Suprapubic skin (tissue), 3 donors: ENCODE measurements around the gene NPTX1.

ENCODE experiments used
- POLR2A ChIP-seq, 2 donors: fragments of 450-650 bp; IDR thresholded peaks; one replicate each; pipeline ENCODE4 v1.6.1; 2017; ENCODE audit warnings: antibody characterized with exemption in 2 of 2, mild to moderate bottlenecking in 2 of 2, moderate library complexity in 2 of 2
- TF ChIP-seq, protein P1 (sequence below), 2 donors: fragments of 200-600 bp in 1 of 2; fragments of 450-650 bp in 1 of 2; sonication (generic) in 1 of 2; IDR thresholded peaks; one replicate each; pipeline ENCODE4 v1.5.1; 2016 to 2019; ENCODE audit warnings: antibody characterized with exemption in 2 of 2, mild to moderate bottlenecking in 1 of 2, moderate library complexity in 1 of 2

DNA sequence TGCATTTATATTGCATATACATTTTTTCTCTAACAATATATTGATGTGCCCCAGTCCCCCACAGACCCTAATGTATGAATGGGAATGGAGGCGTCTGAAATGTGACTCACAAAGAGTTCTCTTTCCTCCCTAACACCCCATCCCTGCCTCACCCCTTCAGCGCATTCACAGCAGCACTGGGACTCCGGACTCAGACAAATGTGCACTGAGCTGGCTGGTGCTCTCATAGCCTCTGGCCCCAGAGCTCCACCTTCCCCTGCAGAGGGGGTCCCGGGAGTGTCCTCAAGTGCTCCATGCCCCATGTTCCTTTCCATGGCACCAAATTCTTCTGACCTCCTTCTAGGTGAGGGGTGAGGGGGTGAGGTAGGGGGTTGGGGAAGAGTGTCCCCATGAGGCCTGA lies 20.6 kb downstream of the NPTX1 start:
- no peak for TF ChIP-seq POLR2A (IDR thresholded peaks at IDR 0.05)
- TF ChIP-seq, protein P1, sequence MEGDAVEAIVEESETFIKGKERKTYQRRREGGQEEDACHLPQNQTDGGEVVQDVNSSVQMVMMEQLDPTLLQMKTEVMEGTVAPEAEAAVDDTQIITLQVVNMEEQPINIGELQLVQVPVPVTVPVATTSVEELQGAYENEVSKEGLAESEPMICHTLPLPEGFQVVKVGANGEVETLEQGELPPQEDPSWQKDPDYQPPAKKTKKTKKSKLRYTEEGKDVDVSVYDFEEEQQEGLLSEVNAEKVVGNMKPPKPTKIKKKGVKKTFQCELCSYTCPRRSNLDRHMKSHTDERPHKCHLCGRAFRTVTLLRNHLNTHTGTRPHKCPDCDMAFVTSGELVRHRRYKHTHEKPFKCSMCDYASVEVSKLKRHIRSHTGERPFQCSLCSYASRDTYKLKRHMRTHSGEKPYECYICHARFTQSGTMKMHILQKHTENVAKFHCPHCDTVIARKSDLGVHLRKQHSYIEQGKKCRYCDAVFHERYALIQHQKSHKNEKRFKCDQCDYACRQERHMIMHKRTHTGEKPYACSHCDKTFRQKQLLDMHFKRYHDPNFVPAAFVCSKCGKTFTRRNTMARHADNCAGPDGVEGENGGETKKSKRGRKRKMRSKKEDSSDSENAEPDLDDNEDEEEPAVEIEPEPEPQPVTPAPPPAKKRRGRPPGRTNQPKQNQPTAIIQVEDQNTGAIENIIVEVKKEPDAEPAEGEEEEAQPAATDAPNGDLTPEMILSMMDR (IDR thresholded peaks at IDR 0.05): no peak
